CD4-positive, alpha-beta T cell (primary cell): ENCODE results near the gene RNU6-8. TPM values are rescaled to one million over a fixed set of nuclear protein-coding genes. Genes with fewer than 3 reads are reported as not detected.

Experiments used
- ATAC-seq: fragments of 200-7000 bp; cut with Tn5 transposase; one replicate; pipeline ENCODE4 v1.10.0; 2022; ENCODE audit warnings: mild to moderate bottlenecking; ENCODE audit not compliant: poor library complexity
- CTCF ChIA-PET: fragments of 350-600 bp; sonication (Branson Sonifier 250); formaldehyde crosslinking; loops from one replicate; lab custom pipeline; 2021; ENCODE audit warnings: antibody characterized with exemption, inconsistent platforms; lab: Charles Lee
- POLR2A ChIA-PET: fragments of 350-600 bp; sonication (Branson Sonifier 250); formaldehyde crosslinking; loops from one replicate; lab custom pipeline; 2021; ENCODE audit warnings: antibody characterized with exemption, inconsistent platforms; lab: Charles Lee
- DNase-seq, 14 experiments: peaks; one replicate each; pipeline ENCODE4 v3.0.0-alpha.2; 2013 to 2020; ENCODE audit warnings: mixed read lengths in 2 of 14
- H3K27ac ChIP-seq, 2 donors: one replicate each; pipeline versions ENCODE4 v1.5.1 to v1.7.0; 2013; ENCODE audit warnings: low read length in 2 of 2, low read depth in 1 of 2, mild to moderate bottlenecking in 1 of 2
- H3K27me3 ChIP-seq, 2 experiments: 1 replicate in 1 of 2; 2 replicates in 1 of 2; pipeline versions ENCODE4 v1.6.1 to v1.7.0; 2013; ENCODE audit warnings: low read length in 2 of 2, control low read depth in 1 of 2, mild to moderate bottlenecking in 1 of 2, moderate library complexity in 1 of 2; ENCODE audit not compliant: insufficient read depth in 2 of 2, control insufficient read depth in 1 of 2
- H3K36me3 ChIP-seq: one replicate; pipeline ENCODE4 v1.6.1; 2013; ENCODE audit warnings: low read length, control low read depth; ENCODE audit not compliant: insufficient read depth
- H3K4me1 ChIP-seq: one replicate; pipeline ENCODE4 v1.6.1; 2013; ENCODE audit warnings: low read length, control low read depth; ENCODE audit not compliant: insufficient read depth
- H3K4me3 ChIP-seq: one replicate; pipeline ENCODE4 v1.5.1; 2013; ENCODE audit warnings: mild to moderate bottlenecking, low read length, moderate library complexity
- H3K9me3 ChIP-seq, 2 experiments: 1 replicate in 1 of 2; 2 replicates in 1 of 2; pipeline versions ENCODE4 v1.6.1 to v1.7.0; 2013; ENCODE audit warnings: low read length in 2 of 2, mild to moderate bottlenecking in 2 of 2, control low read depth in 1 of 2, moderate library complexity in 1 of 2; ENCODE audit not compliant: control insufficient read depth in 1 of 2, insufficient read depth in 1 of 2
- H3K27ac Mint-ChIP-seq: one replicate; pipeline ENCODE4 v1.8.0; 2020; ENCODE audit warnings: mixed read lengths
- H3K27me3 Mint-ChIP-seq: one replicate; pipeline ENCODE4 v1.8.0; 2021; ENCODE audit warnings: mixed read lengths
- H3K36me3 Mint-ChIP-seq: one replicate; pipeline ENCODE4 v1.8.0; 2021; ENCODE audit warnings: low read depth, mixed read lengths
- H3K4me1 Mint-ChIP-seq: one replicate; pipeline ENCODE4 v1.8.0; 2021; ENCODE audit warnings: low read depth, mixed read lengths
- H3K4me3 Mint-ChIP-seq: one replicate; pipeline ENCODE4 v1.8.0; 2020; ENCODE audit warnings: mild to moderate bottlenecking, mixed read lengths
- H3K9me3 Mint-ChIP-seq: one replicate; pipeline ENCODE4 v1.8.0; 2020; ENCODE audit warnings: mixed read lengths
- CTCF ChIP-seq: fragments of 200-600 bp; IDR thresholded peaks from one replicate; pipeline ENCODE4 v1.8.0; 2022; ENCODE audit warnings: antibody characterized with exemption, mild to moderate bottlenecking
- intact Hi-C, 2 experiments: fragments of 100-400 bp; cut with DNase I in 1 of 2; cut with micrococcal nuclease in 1 of 2; formaldehyde crosslinking; loops; one replicate each; pipeline versions ENCODE4 v1.15.1 to v1.9.0; 2023 to 2025; cut with DNase I, micrococcal nuclease
- total RNA-seq, 174 experiments: library from RNA in 2 of 174; stranded (reverse) in 2 of 174; gene quantifications; one replicate each; pipeline ENCODE4 v1.2.3 and lab custom pipeline; 2021 to 2026

RNU6-8 gene
- total RNA-seq, 2 experiments from 2014 or later, result not detected

- H3K27me3 ChIP-seq, result no peaks in the 10 kb centered on the region
- intact Hi-C loops, result no loop called here
- no peak for ATAC-seq
- H3K4me1 ChIP-seq, result no peaks in the 10 kb centered on the region
- H3K27me3 Mint-ChIP-seq, result no peaks in the 10 kb centered on the region
- H3K27ac ChIP-seq, result no peak overlapping the region
- H3K4me1 Mint-ChIP-seq, result no peaks in the 10 kb centered on the region
- no peaks in the 10 kb centered on the region for H3K36me3 Mint-ChIP-seq
- ChIA-PET CTCF (no interaction called here), POLR2A (no interaction called here)
- no peaks in the 10 kb centered on the region for H3K9me3 Mint-ChIP-seq
- H3K4me3 ChIP-seq, result no peak overlapping the region
- no peak for TF ChIP-seq CTCF
- H3K27ac Mint-ChIP-seq, result no peak overlapping the region
- no peaks in the 10 kb centered on the region for H3K36me3 ChIP-seq
- DNase-seq, result no peak
- H3K9me3 ChIP-seq, result no peaks in the 10 kb centered on the region
- H3K4me3 Mint-ChIP-seq, result no peak overlapping the region
Measured at GRCh38 chr14:32246751-32247150, 43.7 kb upstream of the RNU6-8 start.

- Histone ChIP-seq H3K36me3 (no peaks in the 10 kb centered on the region), H3K4me3 (no peak overlapping the region), H3K27ac (no peak overlapping the region), H3K9me3 (no peaks in the 10 kb centered on the region), H3K27me3 (no peaks in the 10 kb centered on the region), H3K4me1 (no peaks in the 10 kb centered on the region)
- H3K36me3 Mint-ChIP-seq, result no peaks in the 10 kb centered on the region
- H3K4me3 Mint-ChIP-seq, result no peak overlapping the region
- no peaks in the 10 kb centered on the region for H3K27me3 Mint-ChIP-seq
- DNase-seq, result no peak
- no peak for ATAC-seq
- no peak for TF ChIP-seq CTCF
- POLR2A ChIA-PET, result interaction anchor here (1.1 kb wide), 1 partner anchor 586 kb away, joined by 3 read pairs; no protein-coding TSS in a partner anchor
- no peaks in the 10 kb centered on the region for H3K4me1 Mint-ChIP-seq
- H3K27ac Mint-ChIP-seq, result no peak overlapping the region
- CTCF ChIA-PET, result interaction anchor here (1.0 to 1.1 kb wide), 2 partner anchors 171 to 182 kb away, joined by 3 to 4 read pairs; no protein-coding TSS in a partner anchor
- intact Hi-C loops, result no loop called here
- H3K9me3 Mint-ChIP-seq, result no peaks in the 10 kb centered on the region
Measured at GRCh38 chr14:32244404-32244803, 41.3 kb upstream of the RNU6-8 start.

- Histone ChIP-seq H3K27ac (no peak overlapping the region), H3K27me3 (no peaks in the 10 kb centered on the region), H3K4me1 (peaks cover 4% of the 10 kb centered on the region), H3K4me3 (no peak overlapping the region), H3K36me3 (no peaks in the 10 kb centered on the region), H3K9me3 (no peaks in the 10 kb centered on the region)
- ChIA-PET POLR2A (no interaction called here), CTCF (no interaction called here)
- no peaks in the 10 kb centered on the region for H3K36me3 Mint-ChIP-seq
- no peak for TF ChIP-seq CTCF
- no peaks in the 10 kb centered on the region for H3K27me3 Mint-ChIP-seq
- H3K9me3 Mint-ChIP-seq, result no peaks in the 10 kb centered on the region
- peaks cover 12% of the 10 kb centered on the region for H3K4me1 Mint-ChIP-seq
- H3K27ac Mint-ChIP-seq, result no peak overlapping the region
- DNase-seq, result peak in 1 of 14 experiments; percentile 16
- intact Hi-C loops, result no loop called here
- ATAC-seq, result no peak
- H3K4me3 Mint-ChIP-seq, result no peak overlapping the region
Measured at GRCh38 chr14:32233260-32233659, 30.2 kb upstream of the RNU6-8 start.
